T-cell (primary cell): ENCODE measurements around the gene TRIM10. TPM values are rescaled to one million over a fixed set of nuclear protein-coding genes. Genes with fewer than 3 reads are reported as not detected.

Experiments
- ATAC-seq, 4 experiments: fragments of 200-7000 bp in 3 of 4; fragments of 150-1000 bp in 1 of 4; cut with Tn5 transposase; replicated peaks in 1 of 4; 1 replicate in 3 of 4; 2 replicates in 1 of 4; pipeline ENCODE4 v1.10.0; 2021; ENCODE audit warnings: moderate library complexity in 3 of 4, mild to moderate bottlenecking in 2 of 4, moderate number of reproducible peaks in 1 of 4
- CTCF ChIA-PET, 2 donors: fragments of 300-600 bp; sonication (Branson Sonifier 250); formaldehyde crosslinking; loops; one replicate each; lab custom pipeline; 2022; ENCODE audit warnings: antibody characterized with exemption in 2 of 2; lab: Charles Lee
- POLR2A ChIA-PET, 2 donors: fragments of 300-600 bp; sonication (Branson Sonifier 250); formaldehyde crosslinking; loops; one replicate each; lab custom pipeline; 2022; ENCODE audit warnings: antibody characterized with exemption in 2 of 2; lab: Charles Lee
- DNase-seq, 35 experiments: peaks; one replicate each; pipeline versions ENCODE4 v3.0.0 to v3.0.0-alpha.2; 2013 to 2023
- H3K27ac ChIP-seq: one replicate; pipeline ENCODE4 v1.5.1; 2013; ENCODE audit warnings: low read length
- H3K27me3 ChIP-seq, 2 experiments: replicated peaks in 1 of 2; 1 replicate in 1 of 2; 2 replicates in 1 of 2; pipeline versions ENCODE4 v1.6.1 to v1.7.0; 2013; ENCODE audit warnings: low read length in 1 of 2, mixed read lengths in 1 of 2; ENCODE audit not compliant: control insufficient read depth in 2 of 2, insufficient read depth in 2 of 2; ENCODE audit errors: extremely low read depth in 1 of 2
- H3K36me3 ChIP-seq, 2 donors: 1 replicate in 1 of 2; 2 replicates in 1 of 2; pipeline versions ENCODE4 v1.6.1 to v1.7.0; 2013; ENCODE audit warnings: low read length in 1 of 2; ENCODE audit not compliant: control insufficient read depth in 2 of 2, insufficient read depth in 1 of 2; ENCODE audit errors: extremely low read depth in 1 of 2
- H3K4me1 ChIP-seq, 2 experiments: 1 replicate in 1 of 2; 2 replicates in 1 of 2; pipeline versions ENCODE4 v1.6.1 to v1.7.0; 2013; ENCODE audit warnings: low read length in 2 of 2, mixed read lengths in 1 of 2; ENCODE audit not compliant: insufficient read depth in 2 of 2, control insufficient read depth in 1 of 2; ENCODE audit errors: extremely low read depth in 1 of 2
- H3K4me3 ChIP-seq, 2 donors: 1 replicate in 1 of 2; 2 replicates in 1 of 2; pipeline versions ENCODE4 v1.5.1 to v1.7.0; 2013; ENCODE audit warnings: mild to moderate bottlenecking in 2 of 2, low read length in 1 of 2, moderate library complexity in 1 of 2; ENCODE audit not compliant: control insufficient read depth in 1 of 2; ENCODE audit errors: extremely low read depth in 1 of 2
- H3K9me3 ChIP-seq: 2 replicates; pipeline ENCODE4 v1.7.0; 2013
- H3K27ac Mint-ChIP-seq, 2 donors: one replicate each; pipeline ENCODE4 v1.8.0; 2020 to 2021; ENCODE audit warnings: mild to moderate bottlenecking in 2 of 2, mixed read lengths in 2 of 2
- H3K27me3 Mint-ChIP-seq, 2 donors: one replicate each; pipeline ENCODE4 v1.8.0; 2021 to 2022; ENCODE audit warnings: mixed read lengths in 2 of 2
- H3K36me3 Mint-ChIP-seq: one replicate; pipeline ENCODE4 v1.8.0; 2021; ENCODE audit warnings: mixed read lengths
- H3K4me1 Mint-ChIP-seq, 3 donors: one replicate each; pipeline ENCODE4 v1.8.0; 2020 to 2022; ENCODE audit warnings: mixed read lengths in 3 of 3, mild to moderate bottlenecking in 1 of 3
- H3K4me3 Mint-ChIP-seq, 3 donors: one replicate each; pipeline ENCODE4 v1.8.0; 2020 to 2022; ENCODE audit warnings: mild to moderate bottlenecking in 3 of 3, mixed read lengths in 3 of 3, moderate library complexity in 3 of 3
- H3K9me3 Mint-ChIP-seq, 3 donors: one replicate each; pipeline ENCODE4 v1.8.0; 2020 to 2022; ENCODE audit warnings: mixed read lengths in 3 of 3
- WGBS: methylation state at CpG from one replicate; pipeline ENCODE4 v1.1.5; 2013; ENCODE audit warnings: missing lambda C conversion rate; ENCODE audit not compliant: insufficient coverage; 5-methylcytosine and 5-hydroxymethylcytosine counted together
- total RNA-seq, 35 experiments: library from RNA in 6 of 35; stranded (reverse) in 6 of 35; fragments of 120-200 nt in 1 of 35; gene quantifications; one replicate each; pipeline versions ENCODE4 v1.2.1 to v1.2.4 and lab custom pipeline; 2013 to 2026

TRIM10 gene
- total RNA-seq, 5 donors from 2014 or later (not counting 1 experiment from before 2014, with no cell fraction given): not detected

GRCh38 chr6:30155520-30156261, 5.3 kb downstream of the TRIM10 start:
- H3K9me3 Mint-ChIP-seq: no peaks in the 10 kb centered on the region
- WGBS: no CpG with 5 or more reads among the region's 2 CpGs
- Histone ChIP-seq H3K27me3 (peaks cover 0 to 31% of the 10 kb centered on the region in 2 experiments), H3K4me3 (no peak overlapping the region), H3K27ac (no peak overlapping the region), H3K36me3 (no peaks in the 10 kb centered on the region), H3K4me1 (no peaks in the 10 kb centered on the region), H3K9me3 (no peaks in the 10 kb centered on the region)
- H3K27me3 Mint-ChIP-seq: peaks cover 32 to 37% of the 10 kb centered on the region in 2 donors
- peaks cover 0 to 4% (median 4%) of the 10 kb centered on the region in 3 donors for H3K4me1 Mint-ChIP-seq
- H3K4me3 Mint-ChIP-seq: no peak overlapping the region
- ChIA-PET POLR2A (no interaction called here), CTCF (no interaction called here)
- no peak overlapping the region for H3K27ac Mint-ChIP-seq
- DNase-seq: no peak
- no peaks in the 10 kb centered on the region for H3K36me3 Mint-ChIP-seq
- ATAC-seq: no peak

- H3K27me3 ChIP-seq: peaks cover 0 to 28% of the 10 kb centered on the region in 2 experiments
- H3K27me3 Mint-ChIP-seq: peaks cover 36 to 38% of the 10 kb centered on the region in 2 donors
- no peaks in the 10 kb centered on the region for H3K4me1 ChIP-seq
- POLR2A ChIA-PET: no interaction called here
- H3K4me3 ChIP-seq: no peak overlapping the region
- no peaks in the 10 kb centered on the region for H3K36me3 Mint-ChIP-seq
- H3K4me3 Mint-ChIP-seq: no peak overlapping the region
- CTCF ChIA-PET: no interaction called here
- H3K36me3 ChIP-seq: no peaks in the 10 kb centered on the region
- H3K27ac ChIP-seq: no peak overlapping the region
- ATAC-seq (no peak), DNase-seq (no peak)
- WGBS: 87% methylated on average over 5 of the region's 12 CpGs
- no peak overlapping the region for H3K27ac Mint-ChIP-seq
- no peaks in the 10 kb centered on the region for H3K9me3 ChIP-seq
- peaks cover 0 to 4% (median 4%) of the 10 kb centered on the region in 3 donors for H3K4me1 Mint-ChIP-seq
- no peaks in the 10 kb centered on the region for H3K9me3 Mint-ChIP-seq
Measured at GRCh38 chr6:30154709-30155519, 6.1 kb downstream of the TRIM10 start.

- ChIA-PET CTCF (no interaction called here), POLR2A (no interaction called here)
- Mint-ChIP-seq H3K36me3 (no peaks in the 10 kb centered on the region), H3K4me3 (no peak overlapping the region), H3K4me1 (peaks cover 0 to 4% (median 4%) of the 10 kb centered on the region in 3 donors), H3K27ac (no peak overlapping the region), H3K27me3 (peaks cover 30 to 36% of the 10 kb centered on the region in 2 donors), H3K9me3 (no peaks in the 10 kb centered on the region)
- Histone ChIP-seq H3K4me1 (no peaks in the 10 kb centered on the region), H3K27ac (no peak overlapping the region), H3K9me3 (no peaks in the 10 kb centered on the region), H3K4me3 (no peak overlapping the region), H3K27me3 (peaks cover 0 to 26% of the 10 kb centered on the region in 2 experiments), H3K36me3 (no peaks in the 10 kb centered on the region)
- ATAC-seq (no peak), DNase-seq (no peak)
- 79% methylated on average over 9 of the region's 17 CpGs for WGBS
Measured at GRCh38 chr6:30154061-30154460, 7.0 kb downstream of the TRIM10 start.

GRCh38 chr6:30152910-30153610, 8.0 kb downstream of the TRIM10 start:
- Histone ChIP-seq H3K4me3 (no peak overlapping the region), H3K27ac (no peak overlapping the region), H3K27me3 (peaks cover 0 to 21% of the 10 kb centered on the region in 2 experiments), H3K9me3 (no peaks in the 10 kb centered on the region), H3K36me3 (no peaks in the 10 kb centered on the region), H3K4me1 (no peaks in the 10 kb centered on the region)
- H3K4me3 Mint-ChIP-seq: no peak overlapping the region
- H3K27me3 Mint-ChIP-seq: peaks cover 24 to 32% of the 10 kb centered on the region in 2 donors
- CTCF ChIA-PET: no interaction called here
- H3K27ac Mint-ChIP-seq: no peak overlapping the region
- no peaks in the 10 kb centered on the region for H3K9me3 Mint-ChIP-seq
- H3K4me1 Mint-ChIP-seq: peaks cover 0 to 4% (median 4%) of the 10 kb centered on the region in 3 donors
- POLR2A ChIA-PET: no interaction called here
- 100% methylated on average over 2 of the region's 3 CpGs for WGBS
- ATAC-seq (no peak), DNase-seq (no peak)
- no peaks in the 10 kb centered on the region for H3K36me3 Mint-ChIP-seq

GRCh38 chr6:30152016-30152673, 8.9 kb downstream of the TRIM10 start:
- DNase-seq (no peak), ATAC-seq (no peak)
- H3K4me1 ChIP-seq: no peaks in the 10 kb centered on the region
- no peak overlapping the region for H3K4me3 Mint-ChIP-seq
- H3K27me3 ChIP-seq: peaks cover 0 to 27% of the 10 kb centered on the region in 2 experiments
- H3K9me3 ChIP-seq: no peaks in the 10 kb centered on the region
- WGBS: 83% methylated on average over 1 of the region's 4 CpGs
- no peak overlapping the region for H3K4me3 ChIP-seq
- no peak overlapping the region for H3K27ac ChIP-seq
- H3K9me3 Mint-ChIP-seq: no peaks in the 10 kb centered on the region
- H3K4me1 Mint-ChIP-seq: peaks cover 0 to 4% (median 4%) of the 10 kb centered on the region in 3 donors
- no peak overlapping the region for H3K27ac Mint-ChIP-seq
- H3K36me3 ChIP-seq: no peaks in the 10 kb centered on the region
- H3K36me3 Mint-ChIP-seq: no peaks in the 10 kb centered on the region
- peaks cover 29 to 39% of the 10 kb centered on the region in 2 donors for H3K27me3 Mint-ChIP-seq
- CTCF ChIA-PET: interaction anchor here in 1 of 2 donors (0.8 kb wide), 1 partner anchor 21 kb away, joined by 3 read pairs; no protein-coding TSS in a partner anchor
- POLR2A ChIA-PET: no interaction called here

- no peaks in the 10 kb centered on the region for H3K36me3 ChIP-seq
- Mint-ChIP-seq H3K4me3 (no peak overlapping the region), H3K36me3 (no peaks in the 10 kb centered on the region), H3K4me1 (peaks cover 0 to 4% (median 4%) of the 10 kb centered on the region in 3 donors), H3K9me3 (no peaks in the 10 kb centered on the region), H3K27me3 (peaks cover 33 to 39% of the 10 kb centered on the region in 2 donors), H3K27ac (no peak overlapping the region)
- no peaks in the 10 kb centered on the region for H3K4me1 ChIP-seq
- no peaks in the 10 kb centered on the region for H3K9me3 ChIP-seq
- ATAC-seq (no peak), DNase-seq (no peak)
- H3K27ac ChIP-seq: no peak overlapping the region
- WGBS: 38% methylated on average over 1 of the region's 3 CpGs
- CTCF ChIA-PET: interaction anchor here in 1 of 2 donors (0.8 kb wide), 1 partner anchor 20 kb away, joined by 3 read pairs; no protein-coding TSS in a partner anchor
- POLR2A ChIA-PET: no interaction called here
- H3K27me3 ChIP-seq: peaks cover 0 to 32% of the 10 kb centered on the region in 2 experiments
- no peak overlapping the region for H3K4me3 ChIP-seq
Measured at GRCh38 chr6:30151580-30151979, 9.4 kb downstream of the TRIM10 start.
